ENCODE data around the gene FANCD2.

Gene FANCD2

DNA sequence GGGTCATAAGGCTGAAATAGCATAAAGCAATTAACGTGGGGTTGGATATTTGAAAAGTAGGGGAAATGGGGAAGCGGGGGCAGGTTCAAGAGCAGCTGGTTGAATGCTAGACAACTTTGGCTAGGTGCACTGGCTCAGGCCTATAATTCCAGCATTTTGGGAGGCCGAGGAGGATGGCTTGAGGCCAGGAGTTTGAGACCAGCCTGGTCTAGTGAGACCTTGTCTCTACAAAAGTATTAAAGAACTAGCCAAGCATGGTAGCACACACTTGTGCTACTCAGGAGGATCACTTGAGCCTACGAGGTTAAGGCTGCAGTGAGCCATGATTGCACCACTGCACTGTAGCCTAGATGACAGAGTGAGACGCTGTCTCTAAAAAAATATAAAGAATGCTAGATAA lies 6.9 kb upstream of the FANCD2 start:
- H2AFZ ChIP-seq (ENCODE audit: low read length), result no peak overlapping the region
- no peak overlapping the region for H3K4me3 ChIP-seq (ENCODE audit: low read length)
- peaks cover 11% of the 10 kb centered on the region for H3K79me2 ChIP-seq (ENCODE audit: low read length)
- no peaks in the 10 kb centered on the region for H3K27me3 ChIP-seq (replicated peaks; ENCODE audit: insufficient read depth, low read length)
- H3K9ac ChIP-seq (ENCODE audit: low read length), result no peak overlapping the region
- no peaks in the 10 kb centered on the region for H4K20me1 ChIP-seq (ENCODE audit: insufficient read depth, low read length)
- H3K4me2 ChIP-seq (ENCODE audit: low read depth, low read length), result no peak overlapping the region
- no peaks in the 10 kb centered on the region for H3K36me3 ChIP-seq (replicated peaks; ENCODE audit: insufficient read depth, low read length)
- H3K9me3 ChIP-seq (replicated peaks; ENCODE audit: insufficient read depth, low read length), result no peaks in the 10 kb centered on the region
- no peak overlapping the region for H3K27ac ChIP-seq (ENCODE audit: low read length)
- DNase-seq, result no peak
- no peaks in the 10 kb centered on the region for H3F3A ChIP-seq (ENCODE audit: insufficient read depth, low read length)
- no peaks in the 10 kb centered on the region for H3K9me2 ChIP-seq (replicated peaks; ENCODE audit: insufficient read depth, low read length)
- TF ChIP-seq CTCF (IDR thresholded peaks at IDR 0.05; ENCODE audit: low read length), result no peak
- TF ChIP-seq EZH2phosphoT487 (IDR thresholded peaks at IDR 0.05; ENCODE audit: low read length), result no peak
- no peak for TF ChIP-seq EZH2 (optimal IDR thresholded peaks at IDR 0.05; ENCODE audit: low read depth, low read length)
- H3K4me1 ChIP-seq (ENCODE audit: low read length), result no peaks in the 10 kb centered on the region

DNA sequence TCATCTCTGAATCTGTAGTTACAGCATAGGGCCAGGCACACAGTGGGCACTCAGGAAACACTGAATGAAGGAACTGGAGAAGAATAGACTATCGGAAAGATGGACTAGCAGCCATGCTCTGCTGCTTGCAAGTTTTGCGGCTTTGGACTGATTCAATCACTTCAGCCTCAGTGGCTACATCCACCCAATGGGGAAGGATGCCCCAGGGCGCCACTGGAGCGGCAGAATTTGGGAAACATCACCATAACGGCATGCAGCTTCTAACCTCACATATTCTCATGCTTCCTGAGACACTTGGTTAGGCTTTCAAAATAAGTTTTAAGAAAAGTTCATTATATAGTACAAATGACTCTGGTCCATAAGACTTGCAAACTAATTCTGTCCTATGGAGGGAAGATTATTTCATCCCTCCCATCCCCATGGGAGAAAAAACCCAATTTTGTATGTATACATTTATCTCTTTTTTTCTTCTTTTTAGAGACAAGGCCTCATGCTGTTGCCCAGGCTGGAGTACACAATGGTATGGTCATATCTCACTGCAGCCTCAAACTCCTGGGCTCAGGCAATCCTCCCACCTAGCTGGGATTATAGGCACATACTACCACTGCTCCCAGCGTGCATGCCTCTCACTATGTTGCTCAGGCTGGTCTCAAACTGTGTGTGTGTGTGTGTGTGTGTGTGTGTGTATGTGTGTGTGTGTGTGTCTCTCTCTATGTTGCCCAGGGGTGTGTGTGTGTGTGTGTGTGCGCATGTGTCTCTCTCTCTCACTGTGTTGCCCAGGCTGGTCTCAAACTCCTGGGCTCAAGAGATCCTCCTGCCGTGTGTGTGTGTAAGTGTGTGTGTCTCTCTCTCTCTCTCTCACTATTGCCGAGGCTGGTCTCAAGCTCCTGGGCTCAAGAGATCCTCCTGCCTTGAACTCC lies 4.1 kb upstream of the FANCD2 start:
- Histone ChIP-seq H2AFZ (ENCODE audit: low read length) (no peak overlapping the region), H3K9me3 (replicated peaks; ENCODE audit: insufficient read depth, low read length) (no peaks in the 10 kb centered on the region), H3K4me3 (ENCODE audit: low read length) (no peak overlapping the region), H3K79me2 (ENCODE audit: low read length) (peaks cover 39% of the 10 kb centered on the region), H3K9me2 (replicated peaks; ENCODE audit: insufficient read depth, low read length) (no peaks in the 10 kb centered on the region), H3K4me1 (ENCODE audit: low read length) (peaks cover 6% of the 10 kb centered on the region; the same call in 1 of the 2 replicates), H3K27me3 (replicated peaks; ENCODE audit: insufficient read depth, low read length) (no peaks in the 10 kb centered on the region), H3F3A (ENCODE audit: insufficient read depth, low read length) (peaks cover 6% of the 10 kb centered on the region; the same call in 1 of the 2 replicates), H3K9ac (ENCODE audit: low read length) (no peak overlapping the region), H4K20me1 (ENCODE audit: insufficient read depth, low read length) (no peaks in the 10 kb centered on the region), H3K36me3 (replicated peaks; ENCODE audit: insufficient read depth, low read length) (no peaks in the 10 kb centered on the region), H3K27ac (ENCODE audit: low read length) (no peak overlapping the region), H3K4me2 (ENCODE audit: low read depth, low read length) (no peak overlapping the region)
- no peak for DNase-seq
- TF ChIP-seq EZH2 (optimal IDR thresholded peaks at IDR 0.05; ENCODE audit: low read depth, low read length) (no peak), CTCF (IDR thresholded peaks at IDR 0.05; ENCODE audit: low read length) (no peak), EZH2phosphoT487 (IDR thresholded peaks at IDR 0.05; ENCODE audit: low read length) (no peak)

- Histone ChIP-seq H3K36me3 (replicated peaks; ENCODE audit: insufficient read depth, low read length) (no peaks in the 10 kb centered on the region), H3K4me1 (ENCODE audit: low read length) (peaks cover 6% of the 10 kb centered on the region; the same call in 1 of the 2 replicates), H2AFZ (ENCODE audit: low read length) (no peak overlapping the region), H3K4me2 (ENCODE audit: low read depth, low read length) (no peak overlapping the region), H3K79me2 (ENCODE audit: low read length) (peaks cover 50% of the 10 kb centered on the region), H3K9me3 (replicated peaks; ENCODE audit: insufficient read depth, low read length) (no peaks in the 10 kb centered on the region), H3K9me2 (replicated peaks; ENCODE audit: insufficient read depth, low read length) (no peaks in the 10 kb centered on the region), H3F3A (ENCODE audit: insufficient read depth, low read length) (peaks cover 6% of the 10 kb centered on the region; the same call in 1 of the 2 replicates), H3K4me3 (ENCODE audit: low read length) (no peak overlapping the region), H3K27ac (ENCODE audit: low read length) (no peak overlapping the region), H4K20me1 (ENCODE audit: insufficient read depth, low read length) (no peaks in the 10 kb centered on the region), H3K27me3 (replicated peaks; ENCODE audit: insufficient read depth, low read length) (no peaks in the 10 kb centered on the region), H3K9ac (ENCODE audit: low read length) (no peak overlapping the region)
- TF ChIP-seq EZH2 (optimal IDR thresholded peaks at IDR 0.05; ENCODE audit: low read depth, low read length) (no peak), EZH2phosphoT487 (IDR thresholded peaks at IDR 0.05; ENCODE audit: low read length) (no peak), CTCF (IDR thresholded peaks at IDR 0.05; ENCODE audit: low read length) (no peak)
- DNase-seq, result no peak
Measured at GRCh38 chr3:10023587-10024310, 2.5 kb upstream of the FANCD2 start.

Data from MM.1S (cell line).